HG03097 (cell line): Measurements from ENCODE around the gene C7orf25.

Experiments used
- ATAC-seq: cut with Tn5 transposase; IDR thresholded peaks from one replicate; pipeline ENCODE4 v1.9.1; 2021; ENCODE audit not compliant: unreplicated experiment, low FRiP score

The C7orf25 gene

GRCh38 chr7:42911454-42912447, at the start of gene C7orf25:
TSS of gene C7orf25 (minus strand) at chr7:42912070. CDS start at chr7:42910900, 1,170 bp downstream.
- peak; percentile 87 for ATAC-seq

- ATAC-seq = no peak
These were observed 49.3 kb upstream of the C7orf25 start for GRCh38 chr7:42961170-42961569.

GRCh38 chr7:42960762-42961161, 48.9 kb upstream of the C7orf25 start:
- ATAC-seq = no peak

- ATAC-seq = no peak
These were observed 47.7 kb upstream of the C7orf25 start for GRCh38 chr7:42959549-42959948.

- no peak for ATAC-seq
These were observed 44.2 kb upstream of the C7orf25 start for GRCh38 chr7:42956062-42956461.

DNA sequence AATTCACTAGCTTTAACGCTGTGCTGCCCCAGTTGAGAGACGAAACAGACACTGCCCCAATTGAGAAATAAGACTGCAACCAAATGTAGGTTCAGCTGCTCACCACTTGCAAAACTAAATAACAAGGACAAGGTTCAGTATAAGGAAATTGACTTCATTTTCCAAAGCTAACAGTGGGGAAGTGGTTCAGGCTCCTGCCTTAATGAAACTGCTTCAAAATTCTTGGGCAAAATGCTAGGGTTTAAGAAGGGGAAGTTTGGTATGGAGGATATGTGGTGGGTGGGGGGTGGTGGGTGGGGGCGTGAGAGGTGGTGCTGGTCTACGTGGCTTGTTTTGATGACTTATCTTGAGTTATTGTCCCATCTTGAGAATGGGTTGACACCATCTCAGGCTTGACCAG, 42.1 kb upstream of the C7orf25 start:
- no peak for ATAC-seq

- no peak for ATAC-seq
These were observed 40.5 kb upstream of the C7orf25 start for GRCh38 chr7:42952328-42952727.

DNA sequence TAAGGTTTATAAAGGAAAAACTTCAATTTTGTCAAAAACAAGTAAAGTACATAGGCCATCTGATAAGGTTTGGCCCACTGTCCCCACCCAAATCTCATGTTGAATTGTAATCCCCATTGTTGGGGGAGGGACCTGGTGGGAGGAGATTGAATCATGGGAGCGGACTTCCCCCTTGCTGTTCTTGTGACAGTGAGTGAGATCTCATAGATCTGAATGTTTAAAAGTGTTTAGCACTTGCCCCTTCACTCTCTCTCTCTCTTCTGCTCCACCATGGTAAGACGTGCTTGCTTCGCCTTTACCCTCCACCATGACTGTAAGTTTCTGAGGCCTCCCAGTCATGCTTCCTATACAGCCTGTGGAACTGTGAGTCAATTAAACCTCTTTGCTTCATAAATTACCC, 38.5 kb upstream of the C7orf25 start:
- no peak for ATAC-seq

DNA sequence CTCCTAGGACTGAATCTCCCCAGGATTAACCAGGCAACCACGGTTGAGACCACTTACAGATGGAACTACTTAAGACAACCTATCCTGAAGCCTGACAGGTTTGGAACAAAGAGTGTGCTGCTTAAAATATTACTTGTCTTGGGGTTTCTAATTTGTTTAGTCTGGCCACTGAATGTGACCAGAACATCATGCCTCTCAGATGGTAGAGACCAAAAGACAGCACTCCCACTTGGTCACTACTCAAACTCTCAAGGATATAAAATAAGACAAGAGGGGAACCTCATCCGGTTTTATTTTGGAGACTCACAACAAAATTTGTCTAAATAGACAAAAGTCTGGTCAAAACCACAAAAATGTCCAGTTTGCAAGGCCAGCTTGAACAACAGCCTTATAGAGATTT, 35.7 kb upstream of the C7orf25 start:
- no peak for ATAC-seq

- ATAC-seq = no peak
These were observed 34.7 kb upstream of the C7orf25 start for GRCh38 chr7:42946627-42946950.

DNA sequence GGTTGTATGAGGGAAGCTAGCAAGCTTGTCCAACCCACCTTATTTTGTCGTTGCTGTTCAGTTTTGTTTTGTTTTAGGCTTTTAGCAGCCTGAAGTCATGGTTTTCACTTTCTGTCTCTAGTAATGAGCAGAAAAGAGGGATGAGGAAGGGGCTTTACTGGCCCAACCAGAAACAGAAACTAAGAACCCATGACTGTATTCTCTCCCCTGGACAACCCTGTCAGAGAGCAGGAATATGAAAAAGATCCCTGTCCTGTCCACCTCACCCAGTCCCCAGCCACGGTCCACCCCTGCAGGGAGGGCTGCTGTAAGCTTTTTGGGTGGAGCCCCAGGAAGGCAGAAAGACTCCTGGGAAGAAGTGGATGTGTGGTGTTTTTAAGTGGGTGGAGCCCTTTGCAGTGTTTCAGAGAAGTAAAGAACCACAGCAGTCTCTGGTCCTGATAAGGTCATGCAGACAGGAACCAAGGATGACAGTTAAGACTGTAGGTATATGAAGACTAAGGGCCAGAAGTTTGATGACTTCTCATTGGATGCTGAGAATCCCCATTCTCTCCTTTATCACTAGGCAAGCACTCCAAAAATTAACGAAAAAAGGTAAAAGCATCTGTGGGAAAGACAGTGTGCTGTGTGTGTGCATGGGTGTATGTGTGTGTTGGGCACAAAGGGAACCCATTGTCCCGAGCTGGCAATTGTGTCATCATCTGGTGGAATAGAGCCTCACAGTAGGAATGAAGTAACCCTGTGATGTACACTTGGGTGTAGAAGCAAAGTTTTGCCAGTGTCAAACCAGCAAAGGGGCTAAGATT, 34.2 kb upstream of the C7orf25 start:
- peak; percentile 41 for ATAC-seq

DNA sequence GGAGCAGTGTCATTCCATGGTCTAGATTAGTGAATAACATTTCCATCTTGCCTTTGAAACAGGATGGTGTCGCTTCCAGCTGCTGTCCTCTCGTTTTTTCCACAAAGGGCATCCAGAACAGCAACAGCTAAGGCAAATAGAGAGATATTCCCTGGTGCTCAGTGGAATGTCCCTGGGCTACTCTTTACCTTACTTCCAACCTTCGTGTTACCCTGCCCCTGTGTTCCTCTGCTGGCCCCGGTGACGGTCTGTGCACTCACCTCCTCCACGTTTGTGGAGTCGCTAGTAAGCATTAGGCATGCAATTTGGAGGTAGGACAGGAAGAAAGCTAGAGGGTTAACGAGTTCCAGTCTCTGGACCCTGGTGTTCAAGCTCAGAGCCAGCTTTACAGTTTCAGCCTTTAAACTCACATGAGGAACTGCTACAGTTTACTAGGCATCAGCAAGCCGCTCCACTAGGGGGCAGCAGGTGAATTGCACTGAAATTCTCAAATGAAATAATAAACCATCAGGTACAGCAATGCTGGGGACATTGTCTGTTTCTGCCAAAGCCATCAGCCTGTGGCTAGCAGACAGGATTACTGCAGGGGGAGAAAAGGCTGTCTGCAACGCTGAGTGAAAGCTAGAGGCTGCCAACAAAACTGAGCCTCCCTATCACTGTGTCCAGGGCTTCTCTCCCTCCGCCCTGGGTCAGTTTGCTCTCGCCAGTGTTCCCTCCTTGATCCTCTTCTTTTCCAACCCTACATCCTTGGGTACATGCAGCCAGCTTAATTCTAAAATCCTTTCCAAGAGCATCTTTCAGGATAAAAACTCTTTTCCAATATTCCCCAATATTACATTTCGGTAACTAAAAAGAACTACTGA, 29.3 kb upstream of the C7orf25 start:
- ATAC-seq = peak; percentile 48

DNA sequence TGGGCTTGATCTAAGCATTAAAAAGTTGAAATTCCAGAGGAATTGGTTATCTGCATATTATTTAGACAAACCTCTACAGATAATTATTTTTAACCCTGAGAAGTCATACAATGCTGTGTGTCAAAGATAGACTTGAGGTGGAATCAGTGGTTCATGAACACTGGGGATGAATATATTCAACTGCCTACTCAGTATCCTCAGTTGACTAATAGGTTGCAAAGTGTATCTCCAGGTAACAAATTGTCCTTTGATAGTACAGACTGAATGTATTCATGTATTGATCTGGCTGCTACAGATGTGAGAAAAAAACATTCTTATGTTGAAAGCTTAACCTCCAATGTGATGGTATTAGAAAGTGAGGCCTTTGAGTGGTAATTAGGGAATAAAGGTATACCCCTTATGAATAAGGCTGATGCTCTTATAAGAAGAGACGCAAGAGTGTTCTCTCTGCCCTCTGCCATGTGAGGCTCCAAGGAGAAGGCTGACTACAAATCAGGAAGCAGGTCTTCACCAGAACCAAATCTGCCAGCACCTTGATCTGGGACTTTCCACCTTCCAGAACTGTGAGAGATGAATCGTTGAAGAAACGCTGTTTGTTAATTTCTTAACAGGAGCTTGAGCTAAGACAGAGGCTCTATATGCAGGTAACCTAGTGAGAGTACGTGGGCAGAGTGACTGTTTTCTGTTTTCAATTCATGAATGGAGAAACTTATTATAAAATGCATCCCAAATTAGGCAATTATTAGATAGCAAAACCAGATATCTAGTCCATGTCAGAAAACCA, 27.8 kb upstream of the C7orf25 start:
- no peak for ATAC-seq

DNA sequence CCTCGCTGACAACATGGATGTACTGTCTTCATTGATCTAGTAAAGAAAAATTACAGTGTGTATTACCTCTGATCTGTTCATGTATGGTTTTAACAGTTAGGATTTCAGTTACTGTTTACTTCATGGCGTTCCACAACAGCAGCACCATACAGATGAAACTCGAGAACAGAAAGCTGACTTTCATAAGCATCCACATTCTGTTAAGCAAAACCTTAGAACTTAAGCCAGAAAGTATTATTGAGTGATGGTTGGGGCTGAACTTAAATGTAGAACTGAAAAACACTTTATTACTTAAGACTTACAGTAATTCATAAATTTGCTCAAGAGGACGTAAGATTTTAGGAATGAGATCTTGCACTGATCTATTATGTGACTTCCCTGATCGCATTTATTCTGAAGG, 24.0 kb upstream of the C7orf25 start:
- no peak for ATAC-seq

- no peak for ATAC-seq
These were observed 22.4 kb upstream of the C7orf25 start for GRCh38 chr7:42934291-42934690.

DNA sequence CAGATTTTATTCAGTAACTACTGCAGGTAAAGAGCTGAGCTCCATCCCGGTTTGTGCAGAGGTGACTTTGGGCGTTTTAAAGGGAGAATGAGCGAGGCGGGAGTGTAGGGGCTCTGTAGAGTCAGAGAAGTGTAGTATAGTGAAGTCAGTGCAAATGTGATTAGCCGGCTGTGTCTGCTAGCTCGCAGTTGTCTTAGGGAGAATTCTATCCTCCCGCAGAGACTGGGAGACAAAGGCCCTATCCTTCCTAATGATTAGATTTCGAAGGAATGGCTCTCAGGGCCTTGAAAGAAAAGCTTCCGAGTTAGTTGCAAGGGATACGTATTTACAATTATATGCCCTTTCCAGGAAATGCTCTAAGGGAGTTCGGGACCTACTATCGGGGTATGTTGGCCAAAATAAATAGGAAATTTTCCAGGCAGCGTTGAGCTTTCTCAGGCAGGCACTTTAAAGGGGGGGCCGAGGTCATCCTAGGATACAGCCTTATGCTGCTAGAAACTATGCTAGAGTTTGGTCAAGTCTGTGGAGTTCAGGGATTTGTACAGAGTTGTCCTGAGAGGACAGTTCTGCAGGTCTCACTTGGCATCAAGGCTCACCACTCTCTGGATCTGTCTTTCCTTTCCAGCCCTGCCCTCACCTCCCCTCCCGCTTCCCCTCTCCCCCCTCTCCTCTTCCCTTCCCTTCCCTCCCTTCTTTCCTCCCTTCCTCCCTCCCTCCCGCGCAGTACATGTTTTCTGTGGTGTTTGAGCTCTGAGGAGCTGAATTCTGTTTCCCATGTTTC, 21.1 kb upstream of the C7orf25 start:
- ATAC-seq = no peak

- peak; percentile 98 for ATAC-seq
These were observed 20.2 kb upstream of the C7orf25 start, which contains the start of the genes MRPL32 and PSMA2 for GRCh38 chr7:42931834-42932651. TSS of gene MRPL32 (plus strand) at chr7:42932376. CDS start at chr7:42932387, 11 bp downstream. TSS of gene PSMA2 (minus strand) at chr7:42932174. CDS start at chr7:42932158, 16 bp downstream.

- ATAC-seq = no peak
These were observed 19.6 kb upstream of the C7orf25 start for GRCh38 chr7:42931447-42931833.
